Rectal smooth muscle tissue (tissue), 1 donor: Measurements from ENCODE around the gene DOCK8.

Experiments used
- H3K27ac ChIP-seq: one replicate; pipeline ENCODE4 v1.7.0; 2013; ENCODE audit warnings: low read depth, low read length, inconsistent platforms
- H3K27me3 ChIP-seq: one replicate; pipeline ENCODE4 v1.7.0; 2013; ENCODE audit warnings: low read length; ENCODE audit not compliant: control insufficient read depth, insufficient read depth
- H3K36me3 ChIP-seq: one replicate; pipeline ENCODE4 v1.7.0; 2013; ENCODE audit warnings: low read length; ENCODE audit not compliant: control insufficient read depth, insufficient read depth
- H3K4me1 ChIP-seq: one replicate; pipeline ENCODE4 v1.7.0; 2013; ENCODE audit warnings: low read length; ENCODE audit not compliant: control insufficient read depth, insufficient read depth
- H3K4me3 ChIP-seq: one replicate; pipeline ENCODE4 v1.7.0; 2013; ENCODE audit warnings: low read length
- H3K9ac ChIP-seq: one replicate; pipeline ENCODE4 v1.7.0; 2013; ENCODE audit warnings: low read length

DOCK8 gene

DNA sequence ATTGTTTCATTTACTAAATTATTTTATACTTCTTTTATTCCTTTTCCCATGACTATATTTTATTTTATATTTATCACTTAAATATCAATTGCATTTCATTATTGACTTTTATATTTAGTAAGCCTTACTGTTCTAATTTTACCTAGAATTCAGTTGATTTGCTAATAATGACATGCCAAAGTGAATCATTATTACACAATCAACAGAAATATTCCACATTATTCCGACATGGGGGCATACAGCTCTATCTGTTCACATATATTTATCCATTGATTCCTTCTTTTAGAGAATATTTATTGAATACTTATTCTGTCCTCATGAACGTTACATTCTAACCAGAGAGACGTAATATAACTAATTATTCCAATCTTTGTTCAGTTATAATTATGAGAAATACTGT, 221.8 kb downstream of the DOCK8 start:
- Histone ChIP-seq H3K27me3 (no peaks in the 10 kb centered on the region), H3K27ac (peak overlapping the region; percentile 55), H3K4me3 (no peak overlapping the region), H3K36me3 (peaks cover 5% of the 10 kb centered on the region), H3K9ac (no peak overlapping the region), H3K4me1 (peaks cover 12% of the 10 kb centered on the region)

DNA sequence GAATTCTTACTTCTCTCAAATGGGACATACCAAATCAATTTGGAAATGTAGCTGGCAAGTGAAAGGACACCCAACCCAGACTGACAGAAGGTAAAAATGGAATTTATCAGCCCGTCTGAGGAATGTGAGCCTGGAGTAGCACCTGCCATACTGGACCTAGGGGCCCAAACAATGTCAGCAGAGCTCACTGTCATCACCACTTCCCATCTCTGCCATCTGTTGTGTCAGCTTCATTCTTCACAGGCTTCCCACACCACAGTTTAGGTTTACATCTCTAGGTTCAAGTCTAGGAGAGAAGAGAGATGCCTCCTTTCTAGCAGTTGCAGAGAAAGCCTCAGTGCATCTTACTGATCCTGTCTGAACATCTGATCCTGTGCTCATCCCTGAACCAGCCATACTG, 222.4 kb downstream of the DOCK8 start:
- no peaks in the 10 kb centered on the region for H3K27me3 ChIP-seq
- peaks cover 12% of the 10 kb centered on the region for H3K4me1 ChIP-seq
- no peak overlapping the region for H3K4me3 ChIP-seq
- H3K9ac ChIP-seq, result no peak overlapping the region
- H3K27ac ChIP-seq, result peak overlapping the region; percentile 55
- H3K36me3 ChIP-seq, result peaks cover 5% of the 10 kb centered on the region

- Histone ChIP-seq H3K27ac (peak overlapping the region; percentile 55), H3K36me3 (peaks cover 5% of the 10 kb centered on the region), H3K4me3 (no peak overlapping the region), H3K4me1 (peaks cover 12% of the 10 kb centered on the region), H3K9ac (no peak overlapping the region), H3K27me3 (no peaks in the 10 kb centered on the region)
Observed at GRCh38 chr9:437574-438001, 222.9 kb downstream of the DOCK8 start.

GRCh38 chr9:438066-438465, 223.4 kb downstream of the DOCK8 start:
- peak overlapping the region; percentile 33 for H3K27ac ChIP-seq
- H3K27me3 ChIP-seq, result no peaks in the 10 kb centered on the region
- peaks cover 12% of the 10 kb centered on the region for H3K4me1 ChIP-seq
- H3K4me3 ChIP-seq, result no peak overlapping the region
- H3K9ac ChIP-seq, result no peak overlapping the region
- H3K36me3 ChIP-seq, result peaks cover 5% of the 10 kb centered on the region

DNA sequence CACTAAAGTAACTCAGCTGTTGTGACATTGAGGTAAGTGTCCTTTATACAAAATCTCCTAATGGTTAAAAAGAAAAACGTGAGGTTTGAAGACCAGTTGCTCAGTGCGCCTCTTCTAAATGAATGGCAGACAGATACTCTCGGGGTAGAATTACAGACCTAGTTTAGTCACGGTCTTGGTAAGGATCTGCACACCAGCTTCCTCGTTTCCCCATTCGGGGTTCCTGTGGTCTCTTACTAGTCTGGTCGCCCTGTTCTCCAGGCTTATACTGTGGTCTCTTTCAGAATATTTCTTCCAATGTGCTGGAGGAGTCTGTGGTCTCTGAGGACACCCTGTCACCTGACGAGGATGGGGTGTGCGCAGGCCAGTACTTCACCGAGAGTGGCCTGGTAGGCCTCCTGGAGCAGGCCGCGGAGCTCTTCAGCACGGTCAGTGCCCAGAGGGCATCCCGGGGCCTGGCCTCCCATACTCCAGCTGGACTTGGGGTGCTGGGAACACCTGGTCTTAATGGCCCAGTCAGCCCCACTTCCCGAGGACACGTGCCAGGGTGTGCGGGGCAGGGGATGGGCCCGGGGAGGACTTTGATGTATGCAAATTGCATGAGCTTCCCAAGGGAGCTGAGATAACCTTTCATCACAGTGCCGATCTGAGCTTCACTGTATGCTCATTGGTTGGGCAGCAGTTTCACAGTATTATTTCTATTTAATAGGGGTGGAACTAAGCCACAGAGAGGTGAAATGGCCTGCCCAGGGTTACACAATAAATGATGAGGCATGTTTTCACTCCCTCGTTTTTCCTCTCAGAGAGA, 224.5 kb downstream of the DOCK8 start:
- no peak overlapping the region for H3K27ac ChIP-seq

DNA sequence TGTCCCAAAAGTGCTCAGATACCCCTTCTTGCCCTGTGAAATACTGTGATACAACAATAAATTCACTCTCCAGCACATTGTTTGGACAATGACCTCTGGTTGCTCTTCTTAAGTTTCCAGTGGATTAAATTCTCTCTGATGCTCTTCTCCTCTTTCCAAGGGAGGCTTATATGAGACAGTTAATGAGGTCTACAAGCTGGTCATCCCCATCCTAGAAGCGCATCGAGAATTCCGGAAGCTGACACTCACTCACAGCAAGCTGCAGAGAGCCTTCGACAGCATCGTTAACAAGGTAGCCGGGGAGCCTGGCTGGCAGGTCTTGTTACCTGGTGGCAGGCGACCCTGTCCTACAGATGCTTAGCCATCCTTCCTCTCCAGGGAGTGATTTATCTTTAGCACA, 226.5 kb downstream of the DOCK8 start:
- Histone ChIP-seq H3K36me3 (no peaks in the 10 kb centered on the region), H3K4me3 (no peak overlapping the region), H3K9ac (no peak overlapping the region), H3K27me3 (no peaks in the 10 kb centered on the region), H3K4me1 (peaks cover 12% of the 10 kb centered on the region), H3K27ac (no peak overlapping the region)

More for the DNA sequence above, 224.5 kb downstream of the DOCK8 start:
- H3K4me1 ChIP-seq, result peaks cover 12% of the 10 kb centered on the region
- H3K9ac ChIP-seq, result no peak overlapping the region
- no peak overlapping the region for H3K4me3 ChIP-seq
- H3K27me3 ChIP-seq, result no peaks in the 10 kb centered on the region
- H3K36me3 ChIP-seq, result peaks cover 5% of the 10 kb centered on the region

DNA sequence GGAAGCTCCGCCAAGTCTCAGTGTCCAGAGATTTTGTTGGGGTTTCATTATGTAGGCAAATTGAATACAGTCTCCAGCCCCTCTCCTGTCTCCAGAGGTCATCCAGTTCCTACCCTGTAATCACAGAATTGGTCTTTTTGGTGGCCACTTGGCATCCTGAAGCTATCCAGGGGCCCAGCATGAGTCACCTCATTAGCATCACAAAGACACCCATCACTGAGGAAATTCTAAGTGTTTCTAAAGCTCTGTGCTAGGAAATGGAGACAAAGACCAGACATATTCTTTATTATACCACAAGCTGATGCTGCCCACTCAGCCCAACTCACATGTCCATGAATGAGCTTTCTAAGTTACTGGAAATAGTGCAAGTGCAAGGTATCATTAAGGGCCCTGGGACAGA, 229.9 kb downstream of the DOCK8 start:
- no peak overlapping the region for H3K4me3 ChIP-seq
- no peaks in the 10 kb centered on the region for H3K27me3 ChIP-seq
- H3K27ac ChIP-seq, result no peak overlapping the region
- no peaks in the 10 kb centered on the region for H3K36me3 ChIP-seq
- no peak overlapping the region for H3K9ac ChIP-seq
- H3K4me1 ChIP-seq, result no peaks in the 10 kb centered on the region

GRCh38 chr9:445033-445432, 230.4 kb downstream of the DOCK8 start:
- Histone ChIP-seq H3K27ac (peak overlapping the region; percentile 7), H3K27me3 (no peaks in the 10 kb centered on the region), H3K4me1 (no peaks in the 10 kb centered on the region), H3K4me3 (no peak overlapping the region), H3K36me3 (no peaks in the 10 kb centered on the region), H3K9ac (no peak overlapping the region)

DNA sequence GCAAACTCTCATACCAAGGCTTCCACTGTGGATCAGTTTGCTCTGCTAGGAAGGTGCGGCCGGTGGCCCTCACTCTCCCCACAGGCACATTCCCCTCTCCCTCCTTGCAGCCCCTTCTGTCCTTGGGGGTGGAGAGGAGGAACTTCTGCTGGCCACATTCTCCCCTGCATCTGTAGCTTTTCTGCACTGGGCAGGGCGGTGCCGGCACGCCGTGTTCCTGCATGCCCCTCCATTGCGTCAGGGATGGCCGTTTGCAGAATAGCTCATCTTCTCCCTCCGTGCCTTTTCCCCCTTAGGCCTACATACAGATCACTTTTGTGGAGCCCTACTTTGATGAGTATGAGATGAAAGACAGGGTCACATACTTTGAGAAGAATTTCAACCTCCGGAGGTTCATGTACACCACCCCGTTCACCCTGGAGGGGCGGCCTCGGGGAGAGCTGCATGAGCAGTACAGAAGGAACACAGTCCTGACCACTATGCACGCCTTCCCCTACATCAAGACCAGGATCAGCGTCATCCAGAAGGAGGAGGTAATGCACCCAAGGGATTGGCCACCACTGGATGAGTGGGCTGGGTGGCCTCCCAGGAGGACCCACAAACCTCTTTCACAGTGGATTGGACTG, 231.5 kb downstream of the DOCK8 start:
- H3K4me1 ChIP-seq, result no peaks in the 10 kb centered on the region
- H3K27ac ChIP-seq, result no peak overlapping the region
- H3K27me3 ChIP-seq, result no peaks in the 10 kb centered on the region
- no peak overlapping the region for H3K9ac ChIP-seq
- H3K4me3 ChIP-seq, result no peak overlapping the region
- no peaks in the 10 kb centered on the region for H3K36me3 ChIP-seq

DNA sequence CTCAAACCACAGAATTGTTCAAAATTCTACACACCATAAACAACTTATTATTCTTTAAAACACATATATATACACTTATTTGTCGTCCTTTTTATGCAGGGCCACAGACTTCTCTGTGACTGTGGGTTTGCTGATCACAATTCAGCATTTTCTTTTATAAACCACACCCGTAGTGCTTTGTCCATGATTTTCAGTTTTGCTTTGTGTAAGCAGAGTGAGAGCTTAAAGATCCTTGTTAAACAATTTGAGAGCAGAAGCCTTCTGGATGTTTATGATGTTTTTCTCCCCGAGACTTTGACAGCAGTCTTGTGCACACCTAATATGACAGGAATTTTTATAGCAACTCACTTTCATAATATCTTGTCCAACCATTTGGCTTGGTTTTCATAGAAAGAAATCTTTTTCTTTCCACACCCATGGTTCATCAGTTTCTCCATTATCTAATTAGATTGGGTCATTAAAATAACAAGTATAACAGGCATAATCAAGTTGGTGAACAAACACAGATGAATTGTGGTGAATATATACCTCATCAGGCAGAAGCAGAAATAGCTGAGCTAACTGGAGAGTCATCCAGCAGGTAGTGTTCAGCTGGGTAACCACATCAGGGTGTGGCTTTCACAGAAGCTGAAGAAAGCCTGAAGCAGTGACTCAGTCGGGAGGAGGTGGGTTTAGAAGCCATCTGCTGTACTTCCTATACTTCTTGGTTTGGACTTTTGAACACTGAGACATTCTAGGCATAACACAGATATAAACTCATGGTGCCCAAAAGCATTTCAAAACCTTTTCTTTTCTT, 232.8 kb downstream of the DOCK8 start:
- Histone ChIP-seq H3K27me3 (no peaks in the 10 kb centered on the region), H3K4me3 (no peak overlapping the region), H3K27ac (no peak overlapping the region), H3K4me1 (no peaks in the 10 kb centered on the region), H3K36me3 (no peaks in the 10 kb centered on the region), H3K9ac (no peak overlapping the region)

- H3K27ac ChIP-seq, result no peak overlapping the region
- H3K27me3 ChIP-seq, result no peaks in the 10 kb centered on the region
- no peaks in the 10 kb centered on the region for H3K4me1 ChIP-seq
- no peak overlapping the region for H3K9ac ChIP-seq
- H3K4me3 ChIP-seq, result no peak overlapping the region
- H3K36me3 ChIP-seq, result no peaks in the 10 kb centered on the region
Observed at GRCh38 chr9:450057-450456, 235.4 kb downstream of the DOCK8 start.

- Histone ChIP-seq H3K4me1 (no peaks in the 10 kb centered on the region), H3K9ac (no peak overlapping the region), H3K27ac (no peak overlapping the region), H3K36me3 (no peaks in the 10 kb centered on the region), H3K27me3 (no peaks in the 10 kb centered on the region), H3K4me3 (no peak overlapping the region)
Observed at GRCh38 chr9:450561-450960, 235.9 kb downstream of the DOCK8 start.
